Esophagus muscularis mucosa (tissue), 4 donors: ENCODE measurements around the gene GNB5. TPM values are rescaled to one million over a fixed set of nuclear protein-coding genes. Genes with fewer than 3 reads are reported as not detected.
A peak's percentile ranks its signal among the peaks of the same experiment; 100 is the strongest.

Source experiments
- DNase-seq: peaks from one replicate; pipeline ENCODE4 v3.0.0-alpha.2; 2017; ENCODE audit errors: extremely low spot score
- H3K27ac ChIP-seq, 4 donors: fragments of 200-600 bp; sonication (generic); replicated peaks in 1 of 4; 1 replicate in 3 of 4; 2 replicates in 1 of 4; pipeline ENCODE4 v1.5.1; 2016 to 2019; ENCODE audit warnings: mild to moderate bottlenecking in 1 of 4
- H3K27me3 ChIP-seq, 4 donors: fragments of 200-600 bp; sonication (generic); one replicate each; pipeline versions ENCODE4 v1.5.1 to v1.6.0; 2016 to 2019
- H3K36me3 ChIP-seq, 4 donors: fragments of 200-600 bp; sonication (generic); one replicate each; pipeline ENCODE4 v1.5.1; 2016 to 2019
- H3K4me1 ChIP-seq, 4 donors: fragments of 200-600 bp; sonication (generic); one replicate each; pipeline ENCODE4 v1.5.1; 2016 to 2019
- H3K4me3 ChIP-seq, 4 donors: fragments of 200-600 bp; sonication (generic); 1 replicate in 2 of 4; 2 replicates in 2 of 4; pipeline ENCODE4 v1.5.1; 2016 to 2019; ENCODE audit warnings: mild to moderate bottlenecking in 4 of 4, moderate library complexity in 1 of 4
- H3K9me3 ChIP-seq, 4 donors: fragments of 200-600 bp; sonication (generic); 1 replicate in 3 of 4; 2 replicates in 1 of 4; pipeline ENCODE4 v1.5.1; 2016 to 2019
- EP300 ChIP-seq: sonication (generic); formaldehyde crosslinking; IDR thresholded peaks from one replicate; pipeline ENCODE4 v1.6.1; 2017; ENCODE audit warnings: antibody characterized with exemption
- POLR2A ChIP-seq: fragments of 450-650 bp; IDR thresholded peaks from one replicate; pipeline ENCODE4 v1.6.1; 2017; ENCODE audit warnings: antibody characterized with exemption, moderate library complexity, mild to moderate bottlenecking, low read depth
- POLR2AphosphoS5 ChIP-seq, 2 donors: sonication (generic); formaldehyde crosslinking; IDR thresholded peaks; one replicate each; pipeline ENCODE4 v1.6.1; 2017; ENCODE audit warnings: antibody characterized with exemption in 2 of 2
- WGBS: methylation state at CpG from one replicate; pipeline ENCODE4 v1.1.5; 2018; 5-methylcytosine and 5-hydroxymethylcytosine counted together
- intact Hi-C: fragments of 100-400 bp; cut with DNase I; formaldehyde crosslinking; loops from one replicate; pipeline ENCODE4 v1.15.1; 2023
- total RNA-seq, 4 donors: library from RNA; depleted of rRNA; stranded (reverse); fragments of >200 nt; gene quantifications; one replicate each; pipeline versions ENCODE4 v1.1.0 to v1.2.1, GENCODE V29; 2016
- TF ChIP-seq, protein P1 (sequence below), 3 experiments: fragments of 200-600 bp in 2 of 3; fragments of 450-650 bp in 1 of 3; sonication (generic) in 2 of 3; IDR thresholded peaks; one replicate each; pipeline ENCODE4 v1.5.1; 2017 to 2019; ENCODE audit warnings: antibody characterized with exemption in 3 of 3, mild to moderate bottlenecking in 2 of 3, moderate library complexity in 1 of 3

The GNB5 gene
- total RNA-seq, 4 donors from 2014 or later, result 26.7 to 50.1 (median 36.2) TPM

GRCh38 chr15:52158084-52158765 is 33.0 kb downstream of the GNB5 start:
- Histone ChIP-seq H3K27me3 (no peaks in the 10 kb centered on the region), H3K4me1 (no peaks in the 10 kb centered on the region), H3K9me3 (no peaks in the 10 kb centered on the region), H3K27ac (no peak overlapping the region), H3K4me3 (no peak overlapping the region), H3K36me3 (peaks cover 0 to 25% (median 5%) of the 10 kb centered on the region in 4 donors)
- intact Hi-C loops, result no loop called here
- no peak for DNase-seq
- no peak for TF ChIP-seq POLR2AphosphoS5 (IDR thresholded peaks at IDR 0.05)
- 87% methylated on average over 10 of the region's 10 CpGs for WGBS

- no peaks in the 10 kb centered on the region for H3K27me3 ChIP-seq
- WGBS, result 77% methylated on average over 2 of the region's 2 CpGs
- H3K36me3 ChIP-seq, result peaks cover 0 to 34% (median 9%) of the 10 kb centered on the region in 4 donors
- H3K27ac ChIP-seq, result no peak overlapping the region
- DNase-seq, result no peak
- H3K9me3 ChIP-seq, result no peaks in the 10 kb centered on the region
- intact Hi-C loops, result no loop called here
- no peaks in the 10 kb centered on the region for H3K4me1 ChIP-seq
- TF ChIP-seq POLR2AphosphoS5 (IDR thresholded peaks at IDR 0.05) (no peak), POLR2A (no peak), EP300 (no peak)
- TF ChIP-seq, protein P1, sequence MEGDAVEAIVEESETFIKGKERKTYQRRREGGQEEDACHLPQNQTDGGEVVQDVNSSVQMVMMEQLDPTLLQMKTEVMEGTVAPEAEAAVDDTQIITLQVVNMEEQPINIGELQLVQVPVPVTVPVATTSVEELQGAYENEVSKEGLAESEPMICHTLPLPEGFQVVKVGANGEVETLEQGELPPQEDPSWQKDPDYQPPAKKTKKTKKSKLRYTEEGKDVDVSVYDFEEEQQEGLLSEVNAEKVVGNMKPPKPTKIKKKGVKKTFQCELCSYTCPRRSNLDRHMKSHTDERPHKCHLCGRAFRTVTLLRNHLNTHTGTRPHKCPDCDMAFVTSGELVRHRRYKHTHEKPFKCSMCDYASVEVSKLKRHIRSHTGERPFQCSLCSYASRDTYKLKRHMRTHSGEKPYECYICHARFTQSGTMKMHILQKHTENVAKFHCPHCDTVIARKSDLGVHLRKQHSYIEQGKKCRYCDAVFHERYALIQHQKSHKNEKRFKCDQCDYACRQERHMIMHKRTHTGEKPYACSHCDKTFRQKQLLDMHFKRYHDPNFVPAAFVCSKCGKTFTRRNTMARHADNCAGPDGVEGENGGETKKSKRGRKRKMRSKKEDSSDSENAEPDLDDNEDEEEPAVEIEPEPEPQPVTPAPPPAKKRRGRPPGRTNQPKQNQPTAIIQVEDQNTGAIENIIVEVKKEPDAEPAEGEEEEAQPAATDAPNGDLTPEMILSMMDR (IDR thresholded peaks at IDR 0.05), result no peak
- no peak overlapping the region for H3K4me3 ChIP-seq
Observed at GRCh38 chr15:52155878-52156277, 35.3 kb downstream of the GNB5 start.

DNA sequence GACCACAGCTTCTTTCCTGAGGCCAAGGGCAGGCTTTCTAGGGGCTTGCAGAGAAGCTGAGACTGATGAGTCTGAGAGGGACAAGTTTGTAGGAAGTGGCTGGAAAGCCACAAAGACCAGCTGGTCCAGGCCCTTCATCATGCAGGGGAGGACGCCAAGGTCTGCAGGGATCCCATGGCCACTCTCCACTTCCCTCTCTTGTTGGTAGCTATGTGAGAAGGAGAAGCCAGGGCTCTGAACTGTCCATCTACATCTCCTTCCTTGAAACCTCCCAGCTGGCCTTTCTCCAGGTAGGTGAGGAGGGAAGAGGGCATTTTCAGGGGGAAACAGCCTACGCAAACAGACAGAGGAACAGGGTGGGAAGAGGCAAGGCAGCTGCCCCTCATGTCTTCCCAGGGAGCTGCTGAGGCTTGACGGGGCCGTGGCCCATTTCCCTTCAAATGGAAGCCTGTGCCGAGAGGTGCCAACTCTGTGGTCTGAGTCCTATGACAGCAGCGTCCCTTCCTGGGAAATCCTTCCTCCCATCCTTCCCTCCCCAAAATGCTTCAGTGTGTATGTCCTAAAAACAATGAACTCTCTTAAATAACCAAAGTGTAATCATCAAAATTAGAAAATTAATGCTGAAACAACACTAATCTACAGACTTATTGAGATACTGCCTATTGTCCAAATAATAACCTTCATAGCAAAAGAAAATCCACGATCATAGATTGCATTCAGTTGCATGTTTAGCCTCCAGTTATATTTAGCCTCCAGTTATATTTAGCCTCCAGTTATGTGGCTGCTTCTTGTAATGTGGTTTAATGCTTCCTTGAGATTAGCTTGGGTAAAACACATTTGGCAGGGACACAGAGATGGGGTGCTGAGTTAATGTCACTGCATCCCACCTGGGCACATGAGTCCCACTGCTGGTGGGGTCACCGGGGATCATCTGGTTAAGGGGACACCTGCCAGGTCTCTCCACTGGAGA is 36.0 kb downstream of the GNB5 start:
- peak; percentile 74 for DNase-seq
- no peaks in the 10 kb centered on the region for H3K27me3 ChIP-seq
- H3K27ac ChIP-seq, result no peak overlapping the region
- no peak for TF ChIP-seq POLR2A
- TF ChIP-seq, protein P1 (IDR thresholded peaks at IDR 0.05), result no peak
- TF ChIP-seq POLR2AphosphoS5 (IDR thresholded peaks at IDR 0.05), result no peak
- TF ChIP-seq EP300, result no peak
- H3K36me3 ChIP-seq, result peaks cover 0 to 40% (median 12%) of the 10 kb centered on the region in 4 donors
- no peak overlapping the region for H3K4me3 ChIP-seq
- H3K4me1 ChIP-seq, result no peaks in the 10 kb centered on the region
- no peaks in the 10 kb centered on the region for H3K9me3 ChIP-seq
- WGBS, result 95% methylated on average over 7 of the region's 8 CpGs
- intact Hi-C loops, result no loop called here

- no peaks in the 10 kb centered on the region for H3K4me1 ChIP-seq
- no peak overlapping the region for H3K27ac ChIP-seq
- peaks cover 5 to 43% (median 22%) of the 10 kb centered on the region in 4 donors for H3K36me3 ChIP-seq
- no peak overlapping the region for H3K4me3 ChIP-seq
- no peaks in the 10 kb centered on the region for H3K9me3 ChIP-seq
- intact Hi-C loops, result no loop called here
- H3K27me3 ChIP-seq, result no peaks in the 10 kb centered on the region
- peak; percentile 66 for DNase-seq
- TF ChIP-seq POLR2A, result no peak
- no peak for TF ChIP-seq EP300
- TF ChIP-seq POLR2AphosphoS5 (IDR thresholded peaks at IDR 0.05), result no peak
- TF ChIP-seq, protein P1 (IDR thresholded peaks at IDR 0.05), result no peak
- 96% methylated on average over 12 of the region's 12 CpGs for WGBS
Observed at GRCh38 chr15:52153900-52154895, 37.0 kb downstream of the GNB5 start.
